Subcutaneous preadipocyte (primary cell): ENCODE measurements around the gene IFT122. TPM values are rescaled to one million over a fixed set of nuclear protein-coding genes. Genes with fewer than 3 reads are reported as not detected.

Experiments used
- small RNA-seq: library from RNA; depleted of rRNA; stranded (forward); fragments of <200 nt; gene quantifications from one replicate; pipeline ENCODE3, GENCODE V24; 2012
- total RNA-seq: library from RNA; depleted of rRNA; stranded (reverse); fragments of >200 nt; gene quantifications from 2 replicates; pipeline ENCODE4 v1.2.3, GENCODE V29; 2012

Gene IFT122
- 19.9 and 22.4 TPM in 2 replicates for total RNA-seq

GRCh38 chr3:129439817-129440617 lies at the start of gene IFT122, which contains the start of gene MBD4:
TSS of gene IFT122 (plus strand) at chr3:129440224. CDS start at chr3:129440331, 107 bp downstream.
TSS of gene MBD4 (minus strand) at chr3:129439948. CDS start at chr3:129439833, 115 bp downstream.

GRCh38 chr3:129428376-129429079 lies 11.5 kb upstream of the IFT122 start, which contains the start of gene EFCAB12:
TSS of gene EFCAB12 (minus strand) at chr3:129428636. CDS start at chr3:129428488, 148 bp downstream.

GRCh38 chr3:129528589-129529100 lies 88.6 kb downstream of the IFT122 start, which contains the start of gene RHO:
TSS of gene RHO (plus strand) at chr3:129528639. CDS start at chr3:129528734, 95 bp downstream.

GRCh38 chr3:129543156-129543790 lies 103.2 kb downstream of the IFT122 start, which contains the start of gene H1-8:
TSS of gene H1-8 (plus strand) at chr3:129543175. CDS start at chr3:129543219, 44 bp downstream.

Small RNA genes lying within 50 kb of the gene (small RNA-seq; reads per million reads assigned to genes)
- gene SNORA7B, result 0.30 reads per million, percentile 8 among the genes with 10 or more reads in this experiment

Other genes with a start within 250 kb of the IFT122 start
- gene COPG1, start 190.6 kb upstream of the IFT122 start, total RNA-seq, result 253 and 336 TPM in 2 replicates
- 11.8 and 19.5 TPM in 2 replicates for gene HMCES, start 161.4 kb upstream of the IFT122 start, total RNA-seq
- gene EFCAB12, start 11.6 kb upstream of the IFT122 start, total RNA-seq, result under 0.01 TPM in 1 of 2 replicates, not detected in the other
- gene MBD4, start 276 bp upstream of the IFT122 start, total RNA-seq, result 22.4 and 23.5 TPM in 2 replicates
- not detected in 2 replicates for gene RHO, start 88.4 kb downstream of the IFT122 start, total RNA-seq
- gene H1-8, start 103.0 kb downstream of the IFT122 start, total RNA-seq, result not detected in 2 replicates
- gene PLXND1, start 166.5 kb downstream of the IFT122 start, total RNA-seq, result 69.0 and 94.1 TPM in 2 replicates